Sigmoid colon (tissue), 4 donors: ENCODE results near the gene ITGB1.
"Not testable (repeated sequence)": the region's sequence is repeated elsewhere in the genome, so short reads cannot be mapped to it uniquely, and the experiment has no call there.

ENCODE experiments used
- CTCF ChIP-seq, 4 experiments: fragments of 450-650 bp in 3 of 4; fragments of 200-600 bp in 1 of 4; IDR thresholded peaks; one replicate each; pipeline ENCODE4 v1.5.1; 2016 to 2019; ENCODE audit warnings: antibody characterized with exemption in 4 of 4, mild to moderate bottlenecking in 3 of 4, moderate library complexity in 2 of 4
- EP300 ChIP-seq, 4 donors: sonication (generic); formaldehyde crosslinking; IDR thresholded peaks; one replicate each; pipeline ENCODE4 v1.6.1; 2017; ENCODE audit warnings: antibody characterized with exemption in 4 of 4
- POLR2A ChIP-seq, 2 donors: fragments of 450-650 bp; IDR thresholded peaks; one replicate each; pipeline ENCODE4 v1.6.1; 2016; ENCODE audit warnings: antibody characterized with exemption in 2 of 2, mild to moderate bottlenecking in 2 of 2, moderate library complexity in 2 of 2

DNA sequence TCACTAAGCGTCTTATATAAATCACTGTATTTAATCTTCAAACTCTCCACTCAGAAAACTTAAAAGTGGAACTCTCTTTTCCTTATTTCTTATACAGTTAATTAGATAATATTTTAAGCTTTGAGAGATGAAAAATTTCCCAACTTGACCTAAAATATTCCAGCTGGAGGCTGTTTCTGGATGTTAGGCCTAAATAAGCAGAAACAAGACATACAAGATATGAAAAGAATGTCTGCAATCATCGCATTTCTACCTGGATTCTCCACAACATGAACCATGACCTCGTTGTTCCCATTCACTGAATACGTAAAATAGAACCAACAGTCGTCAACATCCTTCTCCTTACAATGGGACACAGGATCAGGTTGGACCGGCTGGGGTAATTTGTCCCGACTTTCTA lies 48.1 kb downstream of the ITGB1 start:
- TF ChIP-seq CTCF, POLR2A, EP300 (IDR thresholded peaks at IDR 0.05): not testable (repeated sequence)
